ENCODE data around the gene DHRS12. TPM values are rescaled to one million over a fixed set of nuclear protein-coding genes. Genes with fewer than 3 reads are reported as not detected.

Gene DHRS12
- total RNA-seq, 1 experiment from 2014 or later, result 8.8 TPM

DNA sequence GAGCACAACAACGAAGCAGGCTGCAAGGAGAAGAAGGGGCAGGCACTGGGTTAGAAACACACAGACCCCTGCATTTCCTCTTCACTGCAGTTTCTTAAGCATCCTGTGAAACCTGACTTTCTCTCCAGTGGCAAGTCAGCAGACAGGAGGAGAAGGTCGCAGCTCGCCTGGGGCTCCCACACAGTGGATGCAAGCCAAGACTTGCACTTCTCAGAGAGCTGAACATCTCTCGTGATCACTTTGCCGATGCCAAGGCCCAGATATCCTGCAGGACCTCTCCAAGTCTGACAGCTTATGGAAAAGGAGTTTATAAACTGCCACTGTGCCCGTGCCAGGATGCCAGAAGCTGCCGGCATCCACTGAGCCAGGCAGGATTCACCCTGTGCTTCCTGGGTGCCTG, 22.6 kb upstream of the DHRS12 start:
- H2BK120ac ChIP-seq (ENCODE audit: low read depth, low read length, poor library complexity, severe bottlenecking), result no peak overlapping the region
- H3K9me3 Mint-ChIP-seq, result no peaks in the 10 kb centered on the region
- no peaks in the 10 kb centered on the region for H3K23me2 ChIP-seq (ENCODE audit: insufficient read length, low read depth, low read length, poor library complexity, severe bottlenecking)
- H3K79me1 ChIP-seq (ENCODE audit: insufficient read depth, low read depth, low read length, poor library complexity, severe bottlenecking), result no peaks in the 10 kb centered on the region
- peaks cover 15 to 18% of the 10 kb centered on the region in 2 experiments for H3K4me1 Mint-ChIP-seq
- H3K9ac ChIP-seq (ENCODE audit: extremely low read depth, insufficient read length, low read length), result peak overlapping the region; percentile 39
- H3K27me3 Mint-ChIP-seq (ENCODE audit: low read depth), result no peaks in the 10 kb centered on the region; the same call in 1 of the 2 replicates
- no peak overlapping the region for H3K27ac ChIP-seq (ENCODE audit: insufficient read length, low read depth, low read length)
- H3K23ac ChIP-seq (ENCODE audit: insufficient read length, low read depth, low read length), result no peak overlapping the region
- H3K27me3 ChIP-seq (ENCODE audit: insufficient read depth, low read length), result no peaks in the 10 kb centered on the region
- no peak overlapping the region for H3K18ac ChIP-seq (ENCODE audit: insufficient read length, low read depth, low read length)
- no peaks in the 10 kb centered on the region for H3K4me1 ChIP-seq (ENCODE audit: insufficient read depth, low read length)
- H3K9me3 ChIP-seq (ENCODE audit: control insufficient read depth, low read depth, low read length), result no peaks in the 10 kb centered on the region
- H2AK5ac ChIP-seq (ENCODE audit: insufficient read length, low read length), result no peak overlapping the region
- no peaks in the 10 kb centered on the region for H3K79me2 ChIP-seq (ENCODE audit: insufficient read depth, low read length)
- no peak overlapping the region for H3K4me3 Mint-ChIP-seq
- H4K91ac ChIP-seq (ENCODE audit: insufficient read length, low read depth, low read length), result no peak overlapping the region
- no peak overlapping the region for H3K56ac ChIP-seq (ENCODE audit: insufficient read length, low read depth, low read length)
- H2BK5ac ChIP-seq (ENCODE audit: insufficient read length, low read length), result no peak overlapping the region
- no peak overlapping the region for H2BK15ac ChIP-seq (ENCODE audit: low read depth, low read length)
- no peak overlapping the region for H2AFZ ChIP-seq (ENCODE audit: low read length)
- no peaks in the 10 kb centered on the region for H3K36me3 Mint-ChIP-seq (ENCODE audit: insufficient read depth in 1 of 3, low read depth in 3 of 3)
- no CpG with 5 or more reads among the region's 7 CpGs for whole genome bisulfite sequencing (ENCODE audit: extremely low coverage, insufficient read length, low lambda C conversion rate)
- H3K4me2 ChIP-seq (ENCODE audit: insufficient read depth, insufficient read length, low read length), result no peak overlapping the region
- 0 out of 2 replicates have a peak overlapping the region, but pooled peaks have one; percentile 46 for H3K14ac ChIP-seq (ENCODE audit: insufficient read depth, low read length)
- no peak overlapping the region for H3K4ac ChIP-seq (ENCODE audit: low read depth, low read length)
- no peaks in the 10 kb centered on the region for H4K20me1 ChIP-seq (ENCODE audit: control insufficient read depth, insufficient read depth, insufficient read length)
- H4K5ac ChIP-seq (ENCODE audit: insufficient read length, low read depth, low read length), result no peak overlapping the region
- TF ChIP-seq, protein P1, sequence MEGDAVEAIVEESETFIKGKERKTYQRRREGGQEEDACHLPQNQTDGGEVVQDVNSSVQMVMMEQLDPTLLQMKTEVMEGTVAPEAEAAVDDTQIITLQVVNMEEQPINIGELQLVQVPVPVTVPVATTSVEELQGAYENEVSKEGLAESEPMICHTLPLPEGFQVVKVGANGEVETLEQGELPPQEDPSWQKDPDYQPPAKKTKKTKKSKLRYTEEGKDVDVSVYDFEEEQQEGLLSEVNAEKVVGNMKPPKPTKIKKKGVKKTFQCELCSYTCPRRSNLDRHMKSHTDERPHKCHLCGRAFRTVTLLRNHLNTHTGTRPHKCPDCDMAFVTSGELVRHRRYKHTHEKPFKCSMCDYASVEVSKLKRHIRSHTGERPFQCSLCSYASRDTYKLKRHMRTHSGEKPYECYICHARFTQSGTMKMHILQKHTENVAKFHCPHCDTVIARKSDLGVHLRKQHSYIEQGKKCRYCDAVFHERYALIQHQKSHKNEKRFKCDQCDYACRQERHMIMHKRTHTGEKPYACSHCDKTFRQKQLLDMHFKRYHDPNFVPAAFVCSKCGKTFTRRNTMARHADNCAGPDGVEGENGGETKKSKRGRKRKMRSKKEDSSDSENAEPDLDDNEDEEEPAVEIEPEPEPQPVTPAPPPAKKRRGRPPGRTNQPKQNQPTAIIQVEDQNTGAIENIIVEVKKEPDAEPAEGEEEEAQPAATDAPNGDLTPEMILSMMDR (conservative IDR thresholded peaks at IDR 0.05), result no peak
- no peak for DNase-seq
- no peak overlapping the region for H3T11ph ChIP-seq (ENCODE audit: low read length)
- H3K27ac Mint-ChIP-seq, result no peak overlapping the region
- H2BK20ac ChIP-seq (ENCODE audit: low read depth, low read length, poor library complexity, severe bottlenecking), result no peak overlapping the region
- H4K8ac ChIP-seq (replicated peaks; ENCODE audit: insufficient read length, low read depth, low read length), result no peak overlapping the region
- no peak overlapping the region for H2BK12ac ChIP-seq (ENCODE audit: insufficient read length, low read depth, low read length)
